Posterior vena cava (tissue), 2 donors: ENCODE results near the gene UBE2O. TPM values are rescaled to one million over a fixed set of nuclear protein-coding genes. Genes with fewer than 3 reads are reported as not detected.
"Not testable (repeated sequence)": the region's sequence is repeated elsewhere in the genome, so short reads cannot be mapped to it uniquely, and the experiment has no call there.

Source experiments
- DNase-seq: peaks from one replicate; pipeline ENCODE4 v3.0.0-alpha.2; 2020; ENCODE audit warnings: low spot score
- intact Hi-C, 2 donors: fragments of 100-400 bp; cut with DNase I; formaldehyde crosslinking; loops; one replicate each; pipeline versions ENCODE4 v1.14.1 to v1.14.2; 2022 to 2023
- total RNA-seq, 2 donors: library from RNA; stranded (reverse); fragmentation: NEBNext Ultra II Directional; extraction: Animal tissue kit (Norgen Biotek cat#: 25700); gene quantifications; one replicate each; pipeline ENCODE4 v1.2.1, GENCODE V29; 2021
- donor health status: DM: yes; HTN: yes; CAD: no.
- donor health status: DM: yes; HTN: yes; CAD: no.

Gene UBE2O
- total RNA-seq, 2 donors from 2014 or later = 17.2 to 17.9 TPM

GRCh38 chr17:76367642-76368041, 85.3 kb downstream of the UBE2O start:
- DNase-seq = no peak
- intact Hi-C loops = no loop called here

GRCh38 chr17:76366247-76366646, 86.7 kb downstream of the UBE2O start:
- intact Hi-C loops = no loop called here
- DNase-seq = no peak

GRCh38 chr17:76365256-76365903, 87.6 kb downstream of the UBE2O start:
- DNase-seq = no peak
- intact Hi-C loops = no loop called here

DNA sequence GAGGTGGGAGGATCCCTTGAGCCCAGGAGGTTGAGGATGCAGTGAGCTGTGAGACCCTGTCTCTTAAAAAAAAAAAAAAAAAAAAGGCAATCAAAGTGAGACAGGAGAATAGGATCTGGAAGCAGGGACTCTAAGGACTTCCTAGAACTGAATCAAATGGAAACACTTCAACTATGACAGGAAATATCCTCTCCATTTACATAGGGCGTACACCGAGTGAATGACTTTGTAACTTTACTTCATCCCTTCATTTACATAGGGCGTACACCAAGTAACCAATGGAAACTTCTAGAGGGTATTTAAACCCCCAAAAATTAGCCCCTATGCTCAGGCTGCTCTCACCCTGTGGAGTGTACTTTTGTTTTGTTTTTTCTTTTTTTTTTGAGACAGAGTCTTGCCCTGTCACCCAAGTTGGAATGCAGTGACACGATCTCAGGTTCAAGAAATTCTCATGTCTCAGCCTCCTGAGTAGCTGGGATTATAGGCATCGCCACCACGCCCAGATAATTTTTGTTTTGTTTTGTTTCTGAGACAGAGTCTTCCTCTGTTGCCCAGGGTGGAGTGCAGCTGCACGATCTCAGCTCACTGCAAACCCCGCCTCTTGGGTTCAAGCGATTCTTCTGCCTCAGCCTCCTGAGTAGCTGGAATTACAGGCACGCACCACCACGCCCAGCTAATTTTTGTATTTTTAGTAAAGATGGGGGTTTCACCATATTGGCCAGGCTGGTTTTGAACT, 89.7 kb downstream of the UBE2O start:
- no peak for DNase-seq

DNA sequence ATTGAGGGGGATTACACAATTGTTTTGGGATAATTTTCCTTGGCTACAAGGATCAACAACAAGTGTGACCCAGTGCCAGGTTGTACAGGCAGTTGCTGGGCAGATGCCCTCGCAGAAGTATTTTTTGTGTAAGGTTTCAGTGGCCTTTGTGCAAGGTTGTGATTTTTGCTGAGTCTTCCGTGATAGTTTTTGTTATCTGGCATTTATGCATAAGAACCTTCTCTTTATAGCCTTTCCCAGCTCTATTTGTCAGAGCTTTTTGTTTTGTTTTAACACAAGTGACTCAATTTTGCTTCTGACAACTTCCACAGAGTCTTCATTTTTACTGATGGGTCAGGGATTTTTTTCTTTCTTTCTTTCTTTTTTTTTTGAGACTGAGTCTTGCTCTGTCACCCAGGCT, 92.5 kb downstream of the UBE2O start:
- intact Hi-C loops = no loop called here
- DNase-seq = no peak

More for the DNA sequence above, 89.7 kb downstream of the UBE2O start:
- intact Hi-C loops = no loop called here

DNA sequence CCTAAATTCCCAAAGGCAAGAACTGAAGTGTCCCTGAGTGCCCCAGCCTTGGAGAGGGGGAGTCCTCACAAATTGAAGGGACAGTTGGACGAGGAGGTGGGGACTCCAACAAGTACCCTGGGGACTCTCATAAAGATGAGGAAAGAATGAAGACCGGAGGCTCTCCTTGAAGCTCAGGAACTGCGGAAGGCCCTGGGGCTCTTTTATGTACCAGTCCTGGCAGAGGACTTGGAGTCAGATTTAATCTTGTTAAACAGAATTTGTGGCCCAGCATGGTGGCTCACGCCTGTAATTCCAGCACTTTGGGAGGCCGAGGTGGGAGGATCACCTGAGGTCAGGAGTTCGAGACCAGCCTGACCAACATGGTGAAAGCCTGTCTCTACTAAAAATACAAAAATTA, 93.2 kb downstream of the UBE2O start:
- DNase-seq, intact Hi-C loops: not testable (repeated sequence)

DNA sequence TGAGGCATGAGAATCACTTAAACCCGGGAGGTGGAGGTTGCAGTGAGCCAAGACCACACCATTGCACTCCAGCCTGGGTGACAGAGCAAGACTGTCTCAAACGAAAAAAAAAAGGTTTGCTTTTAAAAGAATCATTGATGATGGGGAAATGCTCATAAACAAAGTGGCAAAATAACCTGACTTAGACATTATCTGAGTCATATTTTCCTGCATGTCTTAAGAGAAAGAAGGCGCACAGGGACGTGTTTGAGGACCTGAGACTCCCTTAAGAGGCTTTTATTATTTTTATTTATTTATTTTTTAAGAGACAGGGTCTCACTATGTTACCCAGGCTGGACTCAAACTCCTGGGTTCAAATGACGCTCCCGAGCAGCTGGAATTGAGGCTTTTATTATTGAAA, 93.6 kb downstream of the UBE2O start:
- intact Hi-C loops = no loop called here

DNA sequence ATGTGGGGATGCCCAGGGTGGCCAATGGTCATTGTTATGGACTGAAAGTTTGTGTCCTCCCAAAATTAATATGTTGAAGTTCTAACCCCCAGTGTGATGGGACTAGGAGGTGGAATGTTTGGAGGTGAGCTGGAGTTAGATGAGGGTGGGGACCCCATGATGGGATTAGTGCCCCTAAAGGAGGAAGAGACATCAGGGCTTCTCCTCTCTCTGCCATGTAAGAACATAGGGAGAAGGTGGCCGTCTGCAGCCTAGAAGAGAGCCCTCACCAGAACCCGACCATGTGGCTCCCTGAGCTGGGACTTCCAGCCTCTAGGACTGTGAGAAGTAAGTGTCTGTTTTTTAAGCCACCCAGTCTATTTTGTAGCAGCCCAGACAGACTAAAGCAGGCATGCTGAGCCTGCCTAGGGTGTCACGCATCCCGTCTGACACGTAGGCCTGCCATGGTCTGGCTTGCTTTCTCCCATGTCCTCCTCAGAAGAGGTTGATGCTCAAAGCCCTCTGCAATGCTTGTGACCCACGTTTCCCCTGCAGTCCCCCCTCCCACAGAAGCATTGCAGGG, 95.3 kb downstream of the UBE2O start:
- intact Hi-C loops = no loop called here
- no peak for DNase-seq

More for the DNA sequence above, 93.6 kb downstream of the UBE2O start:
- no peak for DNase-seq

DNA sequence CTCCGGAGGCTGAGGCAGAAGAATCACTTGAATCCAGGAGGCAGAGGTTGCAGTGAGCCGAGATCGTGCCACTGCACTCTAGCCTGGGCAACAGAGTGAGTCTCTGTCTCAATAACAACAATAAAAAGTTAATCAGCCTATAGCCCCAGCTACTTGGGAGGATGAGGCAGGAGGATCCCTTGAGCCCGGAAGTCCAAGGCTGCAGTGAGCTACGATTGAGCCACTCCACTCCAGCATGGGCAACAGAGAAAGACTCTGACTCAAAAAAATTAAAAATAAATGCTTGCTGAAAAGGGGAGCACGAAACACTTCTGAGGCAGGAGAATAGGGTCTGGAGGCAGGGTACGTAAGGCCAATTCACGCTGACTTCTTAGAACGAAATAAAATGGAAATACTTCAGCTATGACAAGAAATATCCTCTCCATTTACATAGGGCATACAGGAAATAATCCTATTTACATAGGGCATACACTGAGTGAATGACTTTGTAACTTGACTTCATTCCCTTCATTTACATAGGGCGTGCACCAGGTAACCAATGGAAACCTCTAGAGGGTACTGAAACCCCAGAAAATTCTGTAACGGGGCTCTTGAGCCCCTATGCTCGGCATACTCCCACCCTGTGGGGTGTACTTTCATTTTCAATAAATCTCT, 96.0 kb downstream of the UBE2O start:
- DNase-seq = no peak
- intact Hi-C loops = no loop called here

DNA sequence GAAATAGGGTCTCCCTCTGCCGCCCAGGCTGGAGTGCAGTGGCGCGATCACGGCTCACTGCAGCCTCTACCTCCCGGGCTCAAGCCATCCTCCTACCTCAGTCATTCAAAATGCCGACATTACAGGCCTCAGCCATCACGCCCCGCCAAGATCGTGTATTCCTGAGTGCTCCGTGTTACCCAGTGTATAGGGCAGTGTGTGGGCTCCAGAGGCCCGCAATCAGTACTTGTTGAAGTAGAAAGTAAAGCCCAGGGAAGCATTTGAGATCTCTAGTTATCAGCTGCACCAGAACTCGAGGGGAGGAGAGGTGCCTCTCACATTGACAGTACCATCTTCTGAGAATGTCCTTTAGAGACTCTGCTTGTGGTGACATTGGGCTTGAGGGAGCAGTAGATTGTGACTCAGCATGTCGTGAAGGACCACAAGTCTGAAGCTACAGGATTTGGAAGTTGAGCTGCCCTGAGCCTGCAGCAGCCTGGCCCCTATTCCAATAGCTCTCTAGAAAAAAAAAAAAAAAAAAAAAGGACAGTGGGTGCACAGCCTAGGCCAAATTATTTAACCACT, 98.1 kb downstream of the UBE2O start:
- DNase-seq = peak; percentile 41
- intact Hi-C loops = no loop called here

- intact Hi-C loops = no loop called here
- DNase-seq = no peak
These were observed 98.6 kb downstream of the UBE2O start for GRCh38 chr17:76354317-76354729.

GRCh38 chr17:76353599-76354316, 99.2 kb downstream of the UBE2O start, which contains the start of gene PRPSAP1:
PRPSAP1 (minus strand) TSS chr17:76353916; CDS start chr17:76353703, 213 bp downstream.
- intact Hi-C loops = no loop called here
- peak; percentile 96 for DNase-seq

DNA sequence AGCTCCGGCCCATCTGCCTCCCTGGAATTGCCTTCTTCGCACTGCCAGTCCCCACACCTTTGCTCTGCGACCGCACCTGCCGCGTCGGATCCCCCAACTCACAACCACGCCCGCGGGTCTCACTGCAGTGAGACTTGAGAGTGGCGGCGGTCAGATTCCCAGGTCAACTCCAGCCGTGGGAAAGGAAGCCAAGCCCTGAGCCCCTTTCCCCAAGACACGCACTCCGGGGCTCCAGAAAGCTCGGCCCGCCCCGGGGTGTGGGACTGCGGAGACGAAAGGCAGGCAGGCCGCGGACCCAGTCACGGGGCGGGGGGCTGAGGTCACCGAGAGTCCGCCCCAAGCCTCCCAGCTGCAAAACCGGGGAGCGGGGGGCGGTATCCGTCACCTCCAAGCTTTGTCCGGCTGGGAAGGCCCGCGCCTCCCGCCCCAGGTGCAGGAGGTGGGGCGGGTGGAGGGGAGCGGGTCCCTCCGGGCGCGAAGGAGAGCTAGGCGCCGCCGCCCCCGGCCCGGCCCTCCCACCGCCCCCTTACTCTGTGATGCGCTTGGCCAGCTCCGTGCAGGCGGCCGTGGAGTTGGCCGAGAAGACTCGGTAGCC, 99.9 kb downstream of the UBE2O start:
- intact Hi-C loops = no loop called here
- peak; percentile 81 for DNase-seq

- intact Hi-C loops = no loop called here
- no peak for DNase-seq
These were observed 101.4 kb downstream of the UBE2O start for GRCh38 chr17:76351526-76352071.

- DNase-seq = no peak
- intact Hi-C loops = no loop called here
These were observed 102.5 kb downstream of the UBE2O start for GRCh38 chr17:76350463-76350862.

DNA sequence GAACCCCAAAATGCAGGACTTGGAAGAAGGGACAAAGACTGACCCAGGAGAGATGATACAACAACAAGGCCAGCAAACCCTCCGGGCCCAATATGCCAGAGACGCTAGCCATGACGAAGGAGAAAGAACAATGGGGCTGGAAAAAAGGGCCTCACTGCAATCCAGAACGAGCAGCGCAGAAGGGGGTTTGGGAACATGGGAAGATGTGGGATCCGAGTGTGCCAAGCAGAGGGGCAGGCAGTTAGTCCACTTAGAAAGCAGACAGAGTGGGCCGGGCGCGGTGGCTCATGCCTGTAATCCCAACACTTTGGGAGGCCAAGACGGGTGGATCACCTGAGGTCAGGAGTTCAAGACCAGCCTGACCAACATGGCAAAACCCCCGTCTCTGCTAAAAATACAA, 106.0 kb downstream of the UBE2O start:
- intact Hi-C loops = not testable (repeated sequence)
- peak; percentile 48 for DNase-seq

GRCh38 chr17:76345377-76345974, 107.5 kb downstream of the UBE2O start:
- DNase-seq = peak; percentile 14
- intact Hi-C loops = no loop called here

GRCh38 chr17:76343106-76343505, 109.8 kb downstream of the UBE2O start:
- peak; percentile 19 for DNase-seq

More at GRCh38 chr17:76343106-76343505, 109.8 kb downstream of the UBE2O start:
- intact Hi-C loops = no loop called here
